ENCODE measurements around the gene FOXP1. TPM values are rescaled to one million over a fixed set of nuclear protein-coding genes. Genes with fewer than 3 reads are reported as not detected.

Gene FOXP1
- total and polyA plus RNA-seq, 2 of the 8 experiments (the other 6 are each of a cell fraction or from before 2014, with no cell fraction given): 13.9 to 25.4 TPM

- Histone ChIP-seq H4K91ac (replicated peaks; ENCODE audit: insufficient read length, low read length) (no peak overlapping the region), H3K18ac (ENCODE audit: extremely low read depth, low read length) (no peak overlapping the region), H3K9ac (replicated peaks in 1 of 4; ENCODE audit: extremely low read depth in 1 of 4, low read depth in 3 of 4, low read length in 3 of 4) (no peak overlapping the region), H3K27ac (ENCODE audit: low read depth, low read length) (no peak overlapping the region), H3K79me1 (ENCODE audit: low read depth, low read length) (no peaks in the 10 kb centered on the region), H3K27me3 (replicated peaks in 1 of 4; ENCODE audit: control insufficient read depth in 3 of 4, extremely low read depth in 1 of 4, insufficient read depth in 3 of 4, low read length in 3 of 4) (no peaks in the 10 kb centered on the region), H4K8ac (ENCODE audit: extremely low read depth, insufficient read depth, low read length) (no peak overlapping the region), H3K9me3 (ENCODE audit: insufficient read depth in 2 of 2, low read depth in 1 of 2, low read length in 1 of 2) (no peaks in the 10 kb centered on the region), H3K36me3 (ENCODE audit: control insufficient read depth in 2 of 4, insufficient read depth in 4 of 4, low read length in 3 of 4) (no peaks in the 10 kb centered on the region), H2BK15ac (ENCODE audit: low read length) (no peak overlapping the region), H3K4me2 (ENCODE audit: insufficient read depth in 1 of 2, low read depth in 2 of 2, low read length in 2 of 2) (no peak overlapping the region), H4K20me1 (replicated peaks in 1 of 2; ENCODE audit: control insufficient read depth in 1 of 2, insufficient read depth in 2 of 2, low read length in 2 of 2) (no peaks in the 10 kb centered on the region), H4K5ac (ENCODE audit: insufficient read length, low read depth, low read length) (no peak overlapping the region), H2BK20ac (ENCODE audit: low read length) (no peak overlapping the region), H3K56ac (replicated peaks; ENCODE audit: insufficient read length, low read depth, low read length) (no peak overlapping the region), H3K4me3 (ENCODE audit: extremely low read depth in 1 of 4, insufficient read depth in 2 of 4, low read depth in 3 of 4, low read length in 4 of 4) (no peak overlapping the region), H2BK5ac (ENCODE audit: low read depth, low read length) (no peak overlapping the region), H3K23ac (ENCODE audit: insufficient read length) (no peak overlapping the region), H2AFZ (ENCODE audit: low read length) (no peak overlapping the region), H3K4me1 (replicated peaks in 1 of 4; ENCODE audit: control insufficient read depth in 3 of 4, insufficient read depth in 4 of 4, low read length in 3 of 4) (peaks cover 0 to 3% (median 0%) of the 10 kb centered on the region in 4 experiments; a peak in 2 of 7 replicates), H2AK5ac (ENCODE audit: low read depth, low read length) (no peak overlapping the region), H3K23me2 (ENCODE audit: low read depth, low read length) (no peaks in the 10 kb centered on the region), H3K79me2 (ENCODE audit: control insufficient read depth in 1 of 2, insufficient read depth in 2 of 2, low read length in 2 of 2) (no peaks in the 10 kb centered on the region), H3K14ac (ENCODE audit: insufficient read length) (no peak overlapping the region), H2BK120ac (replicated peaks; ENCODE audit: low read depth, low read length) (no peak overlapping the region), H3K4ac (replicated peaks; ENCODE audit: insufficient read length, low read depth, low read length) (no peak overlapping the region), H2BK12ac (ENCODE audit: low read depth, low read length) (no peak overlapping the region)
- FAIRE-seq (no peak), DNase-seq (ENCODE audit: low read depth in 1 of 2, low spot score in 2 of 2) (no peak)
- CTCF ChIA-PET (ENCODE audit: partially characterized antibody): interaction anchor here (1.2 kb wide), 1 partner anchor 84 kb away, joined by 3 read pairs; no protein-coding TSS in a partner anchor
- POLR2A ChIA-PET (ENCODE audit: partially characterized antibody): no interaction called here
- 91% methylated on average over 2 of the region's 2 CpGs; no CpG with 5 or more reads in 1 of the 2 experiments for WGBS, 2 experiments (ENCODE audit: extremely low coverage in 1 of 2, insufficient coverage in 1 of 2, insufficient read length in 1 of 2, insufficient replicate concordance in 2 of 2, low coverage in 1 of 2, low lambda C conversion rate in 2 of 2, missing lambda C conversion rate in 1 of 2)
- TF ChIP-seq ATF3 (IDR thresholded peaks at IDR 0.05; ENCODE audit: insufficient read depth, low read depth, low read length) (no peak), SIN3A (conservative IDR thresholded peaks at IDR 0.05 in 1 of 2, IDR thresholded peaks at IDR 0.05 in 1 of 2; ENCODE audit: low read depth in 1 of 2, low read length in 2 of 2) (no peak), SRF (IDR thresholded peaks at IDR 0.05; ENCODE audit: low read depth, low read length) (no peak), GTF2F1 (IDR thresholded peaks at IDR 0.05; ENCODE audit: borderline replicate concordance, low read depth, low read length) (no peak), SP4 (IDR thresholded peaks at IDR 0.05; ENCODE audit: low read length) (no peak), RBBP5 (IDR thresholded peaks at IDR 0.05; ENCODE audit: borderline replicate concordance, low read depth, low read length) (no peak), SIX5 (IDR thresholded peaks at IDR 0.05; ENCODE audit: low read depth, low read length) (no peak), BRCA1 (IDR thresholded peaks at IDR 0.05; ENCODE audit: low read depth, low read length) (no peak), EGR1 (IDR thresholded peaks at IDR 0.05; ENCODE audit: borderline replicate concordance, low read depth, low read length) (no peak), PHF8 (conservative IDR thresholded peaks at IDR 0.05; ENCODE audit: low read depth, low read length) (no peak)
Measured at GRCh38 chr3:71313844-71314243, 269.7 kb downstream of the FOXP1 start.

Data from H1 (cell line).